GM18870 (cell line): ENCODE measurements around the gene MAN1C1.
"Not testable (repeated sequence)": the region's sequence is repeated elsewhere in the genome, so short reads cannot be mapped to it uniquely, and the experiment has no call there.

Source experiments
- ATAC-seq: cut with Tn5 transposase; IDR thresholded peaks from one replicate; pipeline ENCODE4 v1.9.1; 2021; ENCODE audit warnings: moderate library complexity; ENCODE audit not compliant: unreplicated experiment

Gene MAN1C1

DNA sequence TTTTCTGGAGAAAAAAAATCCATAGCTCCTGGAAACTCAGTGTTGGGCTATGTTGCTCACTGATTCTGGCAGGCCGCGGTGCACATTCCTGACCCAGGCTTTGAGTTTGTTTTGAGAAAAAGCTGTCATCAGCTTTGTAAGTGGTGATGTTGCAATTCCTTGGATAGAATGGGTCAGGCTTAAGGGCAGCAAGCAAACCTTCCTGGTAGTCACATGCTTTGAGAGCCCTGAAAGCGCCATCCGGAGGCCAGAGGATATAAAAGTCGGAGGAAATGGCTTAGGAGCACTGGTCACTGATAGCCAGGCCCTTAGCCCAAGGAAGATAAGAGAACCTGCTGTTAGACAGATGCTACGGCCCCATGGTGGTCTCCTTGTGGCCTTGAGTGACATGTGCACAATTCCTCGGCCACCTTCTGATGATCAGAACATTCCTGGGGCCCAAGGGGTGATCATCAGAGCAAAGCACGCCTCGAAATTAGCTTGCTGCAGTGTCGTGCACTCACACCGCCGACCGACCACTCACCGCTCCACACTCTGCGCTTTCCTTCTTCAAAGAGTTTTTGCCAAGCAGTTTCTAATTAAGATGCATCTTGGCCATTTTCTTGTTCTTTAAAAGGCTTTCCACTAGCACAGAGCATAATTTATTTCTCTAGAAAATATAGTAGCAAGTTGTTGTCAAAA is 78.6 kb downstream of the MAN1C1 start:
- no peak for ATAC-seq

DNA sequence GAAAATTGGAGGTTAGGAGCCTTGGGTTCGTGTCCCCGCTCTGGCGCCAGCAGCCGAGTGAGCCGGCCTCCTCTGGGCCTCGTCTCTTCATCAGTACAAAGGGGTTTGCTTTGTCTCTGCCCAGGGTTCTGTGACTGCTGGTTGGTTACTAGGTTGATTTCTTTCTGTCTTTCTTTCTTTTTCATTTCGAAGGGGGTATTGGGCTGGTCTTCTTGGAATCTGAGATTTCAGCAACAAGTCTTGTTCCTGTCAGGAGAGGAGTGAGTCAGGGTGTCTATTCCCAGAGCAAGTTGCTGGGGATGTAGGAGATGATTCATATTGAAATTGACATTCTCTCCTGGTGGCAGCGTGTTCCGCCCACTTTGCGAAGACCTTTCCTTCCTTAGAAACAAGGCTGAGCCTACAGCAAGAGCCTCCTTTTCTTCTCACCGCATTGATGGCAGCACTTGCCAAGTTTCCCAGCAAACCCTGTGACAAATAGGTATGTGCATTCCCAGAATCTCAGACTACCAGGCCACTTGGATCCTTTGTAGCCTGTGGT is 79.2 kb downstream of the MAN1C1 start:
- ATAC-seq, result no peak

DNA sequence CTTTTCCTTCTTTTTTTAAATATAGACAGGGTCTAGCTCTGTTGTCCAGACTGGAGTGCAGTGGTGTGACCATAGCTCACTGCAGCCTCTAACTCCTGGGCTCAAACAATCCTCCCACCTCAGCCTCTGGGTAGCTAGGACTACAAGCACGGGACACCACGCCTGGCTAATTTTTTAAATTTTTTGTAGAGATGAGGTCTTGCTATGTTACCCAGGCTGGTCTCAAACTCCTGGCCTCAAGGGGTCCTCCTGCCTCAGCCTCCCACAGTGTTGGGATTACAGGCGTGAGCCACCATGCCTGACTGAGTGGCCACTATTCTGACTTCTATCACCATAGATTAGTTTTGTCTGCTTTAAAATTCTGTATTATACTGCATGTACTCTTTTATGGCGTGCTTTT is 80.1 kb downstream of the MAN1C1 start:
- not testable (repeated sequence) for ATAC-seq

DNA sequence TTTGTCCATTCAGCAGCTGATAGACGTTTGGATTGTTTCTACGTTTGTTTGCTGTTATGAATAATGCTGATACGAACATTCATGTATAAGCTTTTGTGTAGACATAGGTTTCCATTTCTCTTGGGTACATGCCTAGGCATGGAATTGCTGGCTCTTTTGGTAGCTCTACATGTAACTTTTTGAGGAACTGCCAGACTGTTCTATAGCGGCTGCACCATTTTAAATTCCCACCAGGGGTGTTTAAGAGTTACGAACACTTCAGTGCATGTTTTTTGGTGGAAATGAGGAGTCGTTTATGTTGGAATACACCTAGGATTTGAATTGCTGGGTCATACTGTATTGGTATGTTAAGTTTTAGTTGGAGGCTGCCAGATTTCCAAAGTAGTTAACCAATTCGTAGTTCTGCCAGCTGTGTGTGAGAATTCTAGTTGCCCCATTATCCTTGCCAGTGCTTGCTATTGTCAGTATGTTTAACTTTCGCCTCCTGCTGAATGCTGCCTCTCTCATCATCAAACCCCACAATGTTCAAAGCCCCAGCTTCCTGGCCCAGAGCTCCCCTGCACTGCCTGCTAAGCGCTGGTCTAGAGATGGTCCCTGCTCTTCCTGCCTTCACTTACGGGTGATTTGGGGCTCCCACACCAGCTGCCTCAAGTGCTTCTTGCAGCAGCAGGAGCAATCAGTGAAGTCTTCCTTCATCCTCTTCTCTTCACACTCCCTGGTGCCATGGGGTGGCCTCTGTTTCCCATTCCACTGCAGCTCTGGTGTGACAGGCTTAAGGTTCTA is 81.0 kb downstream of the MAN1C1 start:
- no peak for ATAC-seq

DNA sequence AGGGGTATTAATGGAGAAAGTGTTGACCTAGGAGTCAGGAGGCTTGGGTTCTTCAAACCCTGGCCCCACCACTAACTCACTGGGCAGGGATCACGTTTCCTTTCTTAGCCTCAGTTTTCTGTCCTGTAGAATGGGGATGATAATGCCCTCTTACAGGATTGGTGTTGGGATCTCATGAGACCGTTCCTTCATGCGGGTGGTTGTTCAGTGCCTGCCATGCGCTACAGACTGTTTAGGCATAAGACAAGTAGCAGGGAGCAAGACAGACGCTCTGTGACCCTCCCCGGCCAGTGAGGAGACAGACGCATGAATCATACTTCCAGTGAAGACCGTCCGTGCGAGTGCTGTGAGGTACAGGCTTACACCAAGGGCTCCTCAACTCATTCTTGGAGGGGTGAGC is 81.7 kb downstream of the MAN1C1 start:
- no peak for ATAC-seq

DNA sequence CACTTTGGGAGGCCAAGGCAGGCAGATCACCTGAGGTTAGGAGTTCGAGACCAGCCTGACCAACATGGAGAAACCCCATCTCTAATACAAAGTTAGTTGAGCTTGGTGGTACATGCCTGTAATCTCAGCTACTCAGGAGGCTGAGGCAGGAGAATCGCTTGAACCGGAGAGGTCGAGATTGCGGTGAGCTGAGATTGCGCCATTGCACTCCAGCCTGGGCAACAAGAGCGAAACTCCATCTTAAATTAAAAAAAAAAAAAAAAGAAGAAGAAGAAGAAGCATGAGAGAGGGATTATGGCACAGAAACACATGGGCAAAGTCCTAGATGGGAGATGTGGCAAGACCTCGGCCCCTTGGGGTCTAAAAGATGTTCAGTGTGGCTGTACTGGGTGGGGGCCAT is 82.5 kb downstream of the MAN1C1 start:
- ATAC-seq, result not testable (repeated sequence)

DNA sequence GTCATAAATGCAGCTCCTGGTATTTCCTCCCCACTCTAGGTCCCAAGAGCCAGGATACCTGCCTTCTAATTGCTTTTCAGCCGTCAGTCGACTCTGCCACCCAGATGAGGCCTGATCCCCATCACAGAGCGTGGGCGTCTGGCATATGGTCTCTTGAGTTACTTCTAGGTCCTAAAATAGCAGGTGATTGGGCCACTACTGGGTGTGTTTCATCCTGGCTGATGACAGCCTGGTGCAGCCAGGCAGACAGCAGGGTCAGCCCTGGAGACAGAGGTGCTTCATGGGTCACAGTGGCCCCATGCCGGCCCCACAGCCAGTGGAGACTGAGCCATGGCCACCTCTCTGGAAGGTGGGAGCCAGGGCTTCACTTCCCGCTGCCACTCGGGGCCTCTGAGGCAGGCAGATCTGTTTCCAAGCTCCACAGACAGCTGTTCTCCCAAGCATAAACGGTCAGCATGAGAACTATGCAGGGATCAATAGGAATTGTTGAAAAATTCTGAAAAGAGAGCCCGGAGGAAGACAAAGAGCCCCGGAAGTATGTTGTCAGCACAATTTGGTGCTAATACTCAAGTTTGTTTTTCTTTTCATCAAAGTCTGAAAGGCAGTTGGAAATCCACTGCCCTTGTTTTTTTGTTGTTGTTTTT is 83.0 kb downstream of the MAN1C1 start:
- ATAC-seq, result no peak

DNA sequence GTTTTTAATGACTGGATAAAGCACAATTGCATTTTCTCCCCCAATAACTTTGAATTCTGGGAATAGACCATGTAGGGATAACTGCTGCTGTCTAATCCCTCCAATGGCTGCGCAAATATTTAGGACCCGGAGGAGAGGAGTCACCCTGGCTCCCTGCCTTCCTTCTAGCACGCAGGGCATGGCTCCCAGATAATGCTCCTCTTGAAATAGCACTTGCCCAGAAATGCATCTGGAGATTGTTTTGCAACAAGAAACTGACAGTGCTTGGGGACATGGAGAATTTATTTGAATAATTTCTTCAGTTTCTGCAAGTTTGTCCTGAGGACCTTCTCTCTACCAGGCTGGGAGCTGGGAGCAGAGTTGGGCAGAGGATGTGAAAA is 83.5 kb downstream of the MAN1C1 start:
- ATAC-seq, result no peak

DNA sequence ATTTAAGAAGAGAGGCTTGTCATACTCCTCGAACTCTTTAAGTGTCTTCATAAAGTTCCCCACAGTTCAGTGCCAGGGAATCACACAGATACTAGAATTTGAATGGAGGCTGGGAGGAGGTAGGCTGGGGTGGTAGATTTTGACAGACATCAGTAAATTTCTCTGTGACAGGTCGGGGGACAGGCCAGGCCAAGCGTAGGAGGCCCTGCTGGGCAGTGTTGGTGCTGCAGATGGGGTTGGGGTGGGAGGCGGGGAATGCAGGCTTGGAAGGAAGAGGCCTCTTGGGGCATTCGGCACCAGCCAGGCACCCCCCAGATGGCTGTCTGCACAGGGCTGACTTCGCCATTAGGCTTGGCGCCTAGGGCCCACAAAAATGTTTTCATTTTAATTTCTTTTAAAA is 84.0 kb downstream of the MAN1C1 start:
- no peak for ATAC-seq

DNA sequence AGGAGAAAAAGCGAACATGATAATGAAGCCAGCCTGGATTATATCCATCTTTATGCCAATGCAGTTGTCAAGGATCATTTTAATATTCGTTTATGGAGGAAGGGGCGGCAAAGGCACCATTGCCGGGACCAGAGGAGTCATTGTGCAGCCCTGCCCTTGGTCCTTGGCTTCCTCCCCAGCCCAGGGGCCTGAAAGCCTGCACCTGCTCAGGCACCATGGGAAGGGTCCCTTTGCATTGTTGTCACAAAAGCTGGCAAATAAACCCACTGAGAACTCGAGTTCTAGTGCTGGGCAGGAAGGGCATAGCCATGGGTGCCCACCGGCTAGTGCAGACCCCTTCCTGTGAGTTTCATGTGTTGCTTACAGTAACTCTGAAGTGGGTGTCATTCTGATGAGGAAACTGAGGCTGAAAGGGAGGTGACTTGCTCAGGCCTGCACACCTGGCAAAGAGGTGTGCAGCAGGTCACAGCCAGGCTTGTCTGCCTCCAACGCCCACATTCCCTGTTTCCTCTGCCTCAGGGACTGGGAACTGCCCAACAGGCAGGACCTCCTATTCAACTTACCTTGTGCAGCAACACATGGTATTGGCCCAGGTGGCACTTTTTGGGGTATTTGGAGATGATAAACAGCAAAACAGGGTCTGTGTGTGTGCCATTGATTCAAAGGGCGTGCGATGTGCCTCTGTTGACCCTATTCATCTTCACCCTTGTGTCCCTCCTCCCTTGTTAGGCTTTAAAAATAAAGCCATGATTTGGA is 84.6 kb downstream of the MAN1C1 start:
- ATAC-seq, result no peak

DNA sequence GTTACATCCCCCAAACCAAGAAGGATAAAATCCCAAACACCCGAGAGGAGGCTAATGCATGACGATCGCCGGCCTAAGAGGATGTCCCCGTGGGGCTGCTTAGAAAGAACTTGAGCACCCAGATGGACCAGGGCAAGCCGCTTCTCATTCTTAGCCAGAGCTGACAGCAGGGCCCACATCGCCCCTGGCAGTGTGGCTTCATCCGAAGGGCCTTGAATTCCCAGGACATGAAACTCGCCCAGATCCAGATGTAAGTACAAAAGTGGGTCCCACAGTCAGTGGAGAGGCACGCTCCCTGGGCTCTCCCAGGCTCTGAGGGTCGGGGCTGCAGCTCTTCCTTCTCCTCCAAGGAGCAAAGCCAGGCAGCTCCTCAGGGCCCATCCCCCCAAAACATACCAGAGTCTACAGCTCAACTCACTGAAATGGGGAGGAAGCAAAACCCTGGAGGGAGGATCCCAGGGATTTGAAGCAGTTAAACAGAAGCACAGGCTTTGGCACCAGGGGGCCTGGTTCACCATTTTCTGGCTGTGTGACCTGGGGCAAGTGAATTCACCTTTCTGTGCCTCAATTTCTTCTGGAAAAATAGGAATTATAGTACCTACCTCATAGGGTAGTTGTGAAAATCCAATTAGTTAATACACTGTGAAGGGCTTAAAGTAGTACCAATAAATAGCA is 85.6 kb downstream of the MAN1C1 start:
- ATAC-seq, result no peak

DNA sequence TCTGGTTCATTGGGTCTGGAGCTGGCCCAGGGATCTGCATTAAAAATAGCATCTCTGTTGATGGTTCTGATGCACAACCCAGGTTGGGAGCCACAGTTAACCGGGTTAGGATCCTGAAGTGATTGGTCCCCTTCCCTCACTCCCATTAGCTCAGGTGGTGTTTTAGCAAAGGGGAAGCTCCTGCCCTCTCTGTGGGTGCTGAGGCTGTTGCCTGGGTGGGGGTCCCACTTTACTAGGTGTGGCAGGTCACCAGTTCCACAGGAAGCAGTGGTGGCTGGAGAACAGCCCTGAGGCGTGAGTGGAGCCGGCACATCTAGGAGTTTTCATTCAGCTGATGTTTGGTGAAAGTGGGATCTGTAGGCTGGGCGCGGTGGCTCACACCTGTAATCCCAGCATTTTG is 86.5 kb downstream of the MAN1C1 start:
- ATAC-seq, result no peak

DNA sequence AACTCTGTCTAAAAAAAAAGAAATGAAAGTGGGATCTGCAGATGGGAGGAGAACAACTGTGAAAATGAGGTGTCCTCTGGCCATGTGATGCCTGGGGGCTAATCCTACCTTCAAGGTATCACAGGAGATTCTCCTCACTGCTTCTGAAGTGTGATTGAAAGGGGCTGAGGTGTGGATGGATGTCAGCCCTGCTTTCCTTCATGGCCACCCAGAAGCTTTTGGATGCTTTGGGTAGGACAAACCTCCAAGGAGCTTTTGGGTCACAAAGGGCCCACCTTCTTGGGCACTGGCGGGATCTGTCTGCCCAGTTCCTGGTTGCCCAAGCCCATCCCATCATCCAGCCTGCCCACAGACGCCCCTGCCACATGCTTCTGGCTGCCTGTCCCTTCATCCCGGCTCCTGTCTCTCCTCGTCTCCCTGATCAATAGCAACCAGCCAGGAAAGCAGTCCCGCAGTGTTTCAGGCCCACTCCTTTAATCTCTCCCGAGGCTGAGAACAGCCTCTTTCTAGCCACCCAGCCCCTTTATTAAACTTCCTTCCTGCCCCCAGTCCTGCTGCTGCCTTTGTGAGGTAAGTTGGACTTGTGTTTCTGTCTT is 87.2 kb downstream of the MAN1C1 start:
- no peak for ATAC-seq

DNA sequence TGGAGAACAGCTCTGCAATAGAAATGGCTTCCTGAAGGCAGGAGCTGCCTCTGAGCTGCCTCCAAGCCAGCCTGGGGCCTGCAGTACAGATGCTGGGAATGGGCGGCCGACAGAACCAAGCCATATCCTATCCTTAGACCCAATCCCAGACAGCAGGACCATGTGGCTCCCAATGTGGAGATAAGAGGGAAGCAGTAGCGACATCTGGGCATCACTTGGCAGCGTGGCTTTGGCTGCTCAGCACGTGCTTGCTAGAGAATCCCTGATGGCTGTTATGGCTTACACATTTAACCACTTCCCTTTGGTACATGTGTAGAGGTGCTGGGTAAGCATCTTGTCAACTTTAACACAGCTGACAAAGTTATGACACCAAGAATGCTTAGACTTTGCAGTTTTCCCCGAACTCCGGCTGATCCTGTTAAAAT is 87.7 kb downstream of the MAN1C1 start:
- ATAC-seq, result no peak

DNA sequence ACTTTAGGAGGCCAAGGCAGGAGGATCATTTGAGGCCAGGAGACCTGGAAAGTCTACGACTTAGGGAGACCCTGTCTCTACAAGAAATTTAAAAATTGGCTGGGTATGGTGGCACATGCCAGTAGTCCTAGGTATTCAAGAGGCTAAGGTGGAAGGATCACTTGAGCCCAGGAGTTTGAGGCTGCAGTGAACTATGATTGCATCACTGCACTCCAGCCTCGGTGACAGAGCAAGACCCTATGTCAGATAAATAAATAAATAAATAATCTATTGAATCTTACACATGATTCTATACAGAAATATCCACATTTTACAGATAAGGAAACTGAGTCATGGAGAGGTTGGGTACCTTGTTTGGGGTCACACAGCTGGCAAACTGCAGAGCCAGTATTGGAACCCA is 89.1 kb downstream of the MAN1C1 start:
- no peak for ATAC-seq

DNA sequence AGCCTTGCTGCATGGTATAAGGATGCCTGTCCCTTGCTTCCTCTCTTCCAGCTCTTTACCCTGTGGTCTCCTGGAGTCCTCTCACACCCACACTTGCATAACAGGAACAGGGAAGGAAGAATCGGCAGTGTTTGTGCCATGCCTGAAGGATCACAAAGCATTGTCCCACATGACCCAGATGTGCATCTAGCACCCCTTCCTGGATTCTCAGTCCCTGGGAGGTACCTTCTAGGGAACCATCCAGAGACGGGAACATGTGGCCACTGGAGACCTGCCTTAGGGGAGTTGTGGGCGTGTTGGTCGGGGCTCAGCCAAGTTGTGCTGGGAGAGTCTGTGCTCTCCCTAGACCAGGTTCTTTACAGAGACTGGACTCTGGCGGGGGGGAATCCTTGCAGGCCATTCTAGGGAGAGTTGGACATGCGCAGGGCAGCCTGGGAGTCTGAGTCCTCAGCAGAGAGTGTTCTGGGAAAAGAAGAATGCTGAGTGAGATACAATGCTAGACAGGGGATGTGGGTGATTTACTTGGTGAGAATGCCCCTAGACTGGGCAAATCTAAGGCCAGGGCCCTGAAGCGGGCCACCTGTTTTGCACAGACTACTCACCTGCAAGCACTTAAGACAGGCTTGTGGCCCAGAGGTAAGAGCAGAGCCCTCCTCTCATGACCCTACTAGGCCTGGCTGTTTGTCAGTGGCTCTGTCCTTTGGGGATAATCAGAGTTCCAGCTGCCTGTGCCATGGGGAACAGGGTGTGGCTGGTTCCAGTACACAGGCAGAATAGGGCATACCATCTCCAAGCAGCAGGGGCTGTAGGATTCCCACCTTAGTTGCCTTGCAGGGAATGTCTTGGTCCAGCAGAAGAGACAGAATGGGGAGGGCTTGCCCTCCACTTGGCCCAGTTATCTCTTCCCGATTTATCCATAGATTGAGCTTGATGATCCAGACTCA is 89.8 kb downstream of the MAN1C1 start:
- ATAC-seq, result no peak

DNA sequence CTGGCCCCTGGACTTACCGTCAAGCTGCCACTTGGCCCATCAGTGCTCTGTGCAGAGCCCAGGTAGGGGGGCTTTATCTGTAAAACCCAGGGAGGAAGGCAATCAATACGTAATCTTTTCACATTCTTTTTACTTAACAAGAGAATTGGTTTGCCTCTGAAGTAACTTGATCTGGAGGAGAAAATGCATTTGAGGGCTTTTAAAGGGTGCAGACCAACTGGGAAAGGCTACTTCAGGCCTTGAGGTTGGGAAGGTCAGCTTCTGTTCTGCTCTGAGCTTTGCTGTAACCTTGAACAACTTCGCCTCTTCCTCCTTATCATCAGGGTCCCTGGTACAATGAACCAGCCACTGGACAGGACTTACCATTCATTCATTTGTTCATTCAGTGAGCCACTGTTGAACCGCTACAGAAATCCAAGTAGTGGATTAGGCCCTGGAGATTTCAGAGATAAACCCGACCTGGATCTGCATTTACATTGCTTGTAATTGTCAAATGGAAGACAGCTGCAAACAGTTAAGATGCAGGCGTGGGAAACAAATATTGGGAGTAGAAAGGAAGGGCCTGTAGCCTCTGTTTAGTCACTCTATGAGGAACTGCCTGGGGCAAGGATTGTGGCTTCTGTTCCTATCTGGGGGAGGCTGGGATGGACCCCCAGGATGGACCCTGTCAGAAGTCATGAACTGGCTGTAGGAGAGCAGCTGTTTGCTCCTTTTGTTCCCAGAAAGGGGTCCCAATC is 90.9 kb downstream of the MAN1C1 start:
- ATAC-seq, result no peak

DNA sequence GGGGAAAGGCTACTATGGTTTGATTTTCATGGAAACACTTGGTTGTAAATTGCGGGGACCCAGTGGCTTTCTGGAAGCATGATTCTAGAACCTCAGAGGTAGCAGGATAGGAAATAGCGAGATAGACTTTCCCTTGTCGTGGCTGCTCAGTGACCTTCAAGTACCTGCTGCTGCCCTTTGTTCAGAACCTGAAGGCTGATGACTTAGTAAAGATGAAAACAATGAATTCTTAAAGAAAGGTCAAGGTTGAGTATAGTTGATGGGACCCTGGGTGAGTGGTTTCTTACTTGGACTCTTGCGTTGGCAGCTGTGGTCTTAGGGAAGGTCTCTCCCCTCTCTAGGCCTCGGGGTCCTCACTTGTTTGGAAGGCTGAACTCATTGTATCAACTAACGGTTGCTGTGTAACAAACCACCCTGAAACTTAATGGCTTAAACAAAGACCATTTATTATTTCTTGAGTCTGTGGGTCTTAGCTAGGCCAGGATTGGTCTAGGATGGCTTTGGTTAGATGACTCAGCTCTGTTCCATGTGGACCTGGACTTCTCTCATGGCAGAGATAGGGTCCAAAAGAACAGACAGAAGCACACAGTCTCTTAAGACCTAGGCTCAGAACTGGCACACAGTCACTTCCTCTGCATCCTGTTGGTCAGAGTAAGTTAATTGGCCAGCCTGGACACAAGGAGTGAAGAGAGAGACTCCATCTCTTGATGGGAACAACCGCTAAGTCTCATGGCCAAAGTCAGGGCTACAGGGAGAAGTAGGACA is 94.2 kb downstream of the MAN1C1 start:
- no peak for ATAC-seq
